PC-9 (cell line): ENCODE data around the gene ARMCX1. TPM values are rescaled to one million over a fixed set of nuclear protein-coding genes. Genes with fewer than 3 reads are reported as not detected.
A peak's percentile ranks its signal among the peaks of the same experiment; 100 is the strongest.
"Not testable (repeated sequence)": the region's sequence is repeated elsewhere in the genome, so short reads cannot be mapped to it uniquely, and the experiment has no call there.

ENCODE experiments used
- Bru-seq: library from RNA; stranded (reverse); fragments of 400-500 nt; gene quantifications from one replicate; lab custom pipeline; 2021; lab: Mats Ljungman, UMichigan
- BruChase-seq, 2 experiments: library from RNA; stranded (reverse); fragments of 400-500 nt; gene quantifications; one replicate each; lab custom pipeline; 2021; lab: Mats Ljungman, UMichigan
- BruUV-seq: library from RNA; stranded (reverse); fragments of 400-500 nt; replicated peaks from 2 replicates; lab custom pipeline; 2021; lab: Mats Ljungman, UMichigan
- CTCF ChIA-PET: fragments of 300-600 bp; sonication (Branson Sonifier 250); formaldehyde crosslinking; loops from one replicate; lab custom pipeline; 2022; ENCODE audit warnings: antibody characterized with exemption; lab: Charles Lee
- POLR2A ChIA-PET: fragments of 300-600 bp; sonication (Branson Sonifier 250); formaldehyde crosslinking; loops from one replicate; lab custom pipeline; 2022; ENCODE audit warnings: antibody characterized with exemption; ENCODE audit not compliant: unreplicated experiment; lab: Charles Lee
- DNase-seq, 2 experiments: peaks; one replicate each; pipeline versions ENCODE4 v3.0.0 to v3.0.0-alpha.2; 2015 to 2022; ENCODE audit warnings: mixed read lengths in 1 of 2
- H2AFZ ChIP-seq: fragments of 200-600 bp; sonication (generic); 2 replicates; pipeline ENCODE4 v1.8.1; 2017; ENCODE audit warnings: antibody characterized with exemption
- H3F3A ChIP-seq: fragments of 200-600 bp; sonication (generic); 2 replicates; pipeline ENCODE4 v1.8.1; 2017; ENCODE audit warnings: antibody characterized with exemption, mild to moderate bottlenecking, low read depth; ENCODE audit not compliant: insufficient read depth
- H3K27ac ChIP-seq: fragments of 200-600 bp; sonication (generic); 2 replicates; pipeline ENCODE4 v1.6.1; 2016; ENCODE audit warnings: mixed run types
- H3K27me3 ChIP-seq: fragments of 200-600 bp; sonication (generic); 2 replicates; pipeline ENCODE4 v1.6.1; 2016; ENCODE audit warnings: low read depth, mixed run types; ENCODE audit not compliant: insufficient read depth
- H3K36me3 ChIP-seq: fragments of 200-600 bp; sonication (generic); 2 replicates; pipeline ENCODE4 v1.6.1; 2016; ENCODE audit warnings: low read depth, mixed run types
- H3K4me1 ChIP-seq: fragments of 200-600 bp; sonication (generic); replicated peaks from 2 replicates; pipeline ENCODE4 v1.6.1; 2016; ENCODE audit warnings: mixed run types; ENCODE audit not compliant: insufficient read depth
- H3K4me2 ChIP-seq: fragments of 200-600 bp; sonication (generic); 2 replicates; pipeline ENCODE4 v1.6.1; 2017; ENCODE audit warnings: mixed run types
- H3K4me3 ChIP-seq: fragments of 200-600 bp; sonication (generic); 2 replicates; pipeline ENCODE4 v1.6.1; 2016; ENCODE audit warnings: mixed run types
- H3K79me2 ChIP-seq: fragments of 200-600 bp; sonication (generic); 2 replicates; pipeline ENCODE4 v1.6.1; 2017; ENCODE audit warnings: low read depth, mixed run types
- H3K9me2 ChIP-seq: fragments of 200-600 bp; sonication (generic); 2 replicates; pipeline ENCODE4 v1.8.1; 2017; ENCODE audit warnings: mild to moderate bottlenecking; ENCODE audit not compliant: insufficient read depth
- H3K9me3 ChIP-seq: fragments of 200-600 bp; sonication (generic); 2 replicates; pipeline ENCODE4 v1.8.1; 2016; ENCODE audit warnings: low read depth; ENCODE audit not compliant: insufficient read depth
- H4K20me1 ChIP-seq: fragments of 200-600 bp; sonication (generic); 2 replicates; pipeline ENCODE4 v1.8.1; 2017; ENCODE audit not compliant: insufficient read depth
- CTCF ChIP-seq: fragments of 200-600 bp; sonication (generic); conservative IDR thresholded peaks from 2 replicates; pipeline ENCODE4 v1.6.1; 2017; ENCODE audit warnings: mixed run types, antibody characterized with exemption, mild to moderate bottlenecking, moderate library complexity
- EZH2 ChIP-seq: fragments of 200-600 bp; sonication (generic); IDR thresholded peaks from 2 replicates; pipeline ENCODE4 v1.8.0; 2017; ENCODE audit warnings: antibody characterized with exemption, low read depth
- intact Hi-C: fragments of 100-400 bp; cut with micrococcal nuclease; formaldehyde crosslinking; loops from one replicate; pipeline ENCODE4 v1.10.0; 2022; ENCODE audit not compliant: unreplicated experiment
- long read RNA-seq: library from polyadenylated mRNA; stranded (forward); transcript quantifications from one replicate; pipeline ENCODE4 v2.0.0, GENCODE V29; 2022
- total RNA-seq: library from RNA; stranded (reverse); gene quantifications from 2 replicates; pipeline ENCODE4 v1.2.3, GENCODE V29; 2021

The ARMCX1 gene
- 0.15 TPM in 1 of 2 replicates, not detected in the other for total RNA-seq
- Bru-seq, nascent RNA: percentile 11 among the genes with signal in this experiment
- BruChase-seq, experiment 1, labeled RNA remaining after a 2-hour chase: percentile 24 among the genes with signal in this experiment
- percentile 30 among the genes with signal in this experiment for BruChase-seq, experiment 2, labeled RNA remaining after a 6-hour chase
- long read RNA-seq: 0 reads

GRCh38 chrX:101550362-101550750, at the start of gene ARMCX1:
Gene ARMCX1, plus strand, starts transcription at chrX:101550547. Its CDS starts 2,384 bp downstream, at chrX:101552931.
- intact Hi-C loops: no loop called here
- H3K27me3 ChIP-seq: no peaks in the 10 kb centered on the region
- BruUV-seq: no TSS peak
- no peaks in the 10 kb centered on the region for H3K9me2 ChIP-seq
- no peaks in the 10 kb centered on the region for H3F3A ChIP-seq
- H3K27ac ChIP-seq: no peak within 1 kb of the TSS
- ChIA-PET POLR2A (no interaction called here), CTCF (no interaction called here)
- peak within 1 kb of the TSS; percentile 69 for H3K4me2 ChIP-seq
- TF ChIP-seq CTCF: no peak
- no peaks in the 10 kb centered on the region for H3K9me3 ChIP-seq
- peak within 1 kb of the TSS; percentile 39; the same call in 1 of the 2 replicates for H2AFZ ChIP-seq
- no peaks in the 10 kb centered on the region for H4K20me1 ChIP-seq
- no peaks in the 10 kb centered on the region for H3K4me1 ChIP-seq
- DNase-seq: no peak
- no peaks in the 10 kb centered on the region for H3K79me2 ChIP-seq
- H3K4me3 ChIP-seq: peak within 1 kb of the TSS; percentile 33; the same call in 1 of the 2 replicates
- no peaks in the 10 kb centered on the region for H3K36me3 ChIP-seq

GRCh38 chrX:101502929-101503328, 47.4 kb upstream of the ARMCX1 start:
- BruUV-seq, H3K4me3 ChIP-seq, POLR2A ChIA-PET, DNase-seq, H3K9me3 ChIP-seq, H3F3A ChIP-seq, H3K27ac ChIP-seq, H4K20me1 ChIP-seq, H3K4me2 ChIP-seq, H3K27me3 ChIP-seq, intact Hi-C loops, CTCF ChIA-PET, H2AFZ ChIP-seq, H3K4me1 ChIP-seq, H3K79me2 ChIP-seq, H3K36me3 ChIP-seq, H3K9me2 ChIP-seq: not testable (repeated sequence)

GRCh38 chrX:101507372-101507771, 43.0 kb upstream of the ARMCX1 start:
- Histone ChIP-seq H3K4me2 (no peak overlapping the region), H3K27me3 (no peaks in the 10 kb centered on the region), H3K79me2 (no peaks in the 10 kb centered on the region), H3K9me3 (no peaks in the 10 kb centered on the region), H3K36me3 (no peaks in the 10 kb centered on the region), H3K9me2 (no peaks in the 10 kb centered on the region), H3F3A (no peaks in the 10 kb centered on the region), H3K4me3 (no peak overlapping the region), H3K4me1 (no peaks in the 10 kb centered on the region), H2AFZ (no peak overlapping the region), H3K27ac (no peak overlapping the region), H4K20me1 (no peaks in the 10 kb centered on the region)
- CTCF ChIA-PET: no interaction called here
- TF ChIP-seq EZH2 (no peak), CTCF (no peak)
- no peak for DNase-seq
- POLR2A ChIA-PET: no interaction called here
- no TSS peak for BruUV-seq
- intact Hi-C loops: no loop called here

- TF ChIP-seq EZH2: no peak
- no peak for TF ChIP-seq CTCF
- no peaks in the 10 kb centered on the region for H3K79me2 ChIP-seq
- intact Hi-C loops: no loop called here
- no peaks in the 10 kb centered on the region for H4K20me1 ChIP-seq
- no peak for DNase-seq
- H3K27me3 ChIP-seq: no peaks in the 10 kb centered on the region
- no peak overlapping the region for H3K4me2 ChIP-seq
- H3K36me3 ChIP-seq: no peaks in the 10 kb centered on the region
- no peak overlapping the region for H2AFZ ChIP-seq
- H3K27ac ChIP-seq: no peak overlapping the region
- no peak overlapping the region for H3K4me3 ChIP-seq
- POLR2A ChIA-PET: interaction anchor here (0.5 kb wide), 1 partner anchor 20 kb away, joined by 5 read pairs; no protein-coding TSS in a partner anchor
- H3F3A ChIP-seq: no peaks in the 10 kb centered on the region
- no peaks in the 10 kb centered on the region for H3K9me2 ChIP-seq
- no peaks in the 10 kb centered on the region for H3K9me3 ChIP-seq
- BruUV-seq: no TSS peak
- H3K4me1 ChIP-seq: no peaks in the 10 kb centered on the region
- CTCF ChIA-PET: no interaction called here
These were observed 42.4 kb upstream of the ARMCX1 start for GRCh38 chrX:101507986-101508385.
